HTR-8/SVneo (cell line): Measurements from ENCODE around the gene TMEM8B.

ENCODE experiments used
- DNase-seq: peaks from one replicate; pipeline ENCODE4 v3.0.0; 2011; ENCODE audit warnings: low spot score, mixed read lengths; ENCODE audit not compliant: insufficient read length
- FAIRE-seq: peaks from 2 replicates; lab custom pipeline; 2011; peaks lifted over from hg19 to GRCh38; lab: Jason Lieb, UNC

The TMEM8B gene

GRCh38 chr9:35829084-35829763 is at the start of gene TMEM8B:
Gene TMEM8B (plus strand): TSS chr9:35829228. CDS start chr9:35829448, 220 bp downstream.
- no peak for FAIRE-seq

GRCh38 chr9:35781066-35781465 is 48.0 kb upstream of the TMEM8B start:
- no peak for FAIRE-seq
- no peak for DNase-seq

More at GRCh38 chr9:35829084-35829763, at the start of gene TMEM8B:
- peak; percentile 90 for DNase-seq

GRCh38 chr9:35783418-35783817 is 45.6 kb upstream of the TMEM8B start:
- FAIRE-seq = no peak

GRCh38 chr9:35789541-35789940 is 39.5 kb upstream of the TMEM8B start:
- FAIRE-seq (no peak), DNase-seq (no peak)

More at GRCh38 chr9:35783418-35783817, 45.6 kb upstream of the TMEM8B start:
- no peak for DNase-seq

GRCh38 chr9:35790025-35790384 is 39.0 kb upstream of the TMEM8B start:
- no peak for DNase-seq
- FAIRE-seq = no peak

- FAIRE-seq = no peak
- DNase-seq = peak; percentile 80
Measured at GRCh38 chr9:35790385-35791296, 38.4 kb upstream of the TMEM8B start.

GRCh38 chr9:35791297-35791921 is 37.6 kb upstream of the TMEM8B start, which contains the start of gene NPR2:
Gene NPR2 (plus strand): TSS chr9:35791591. CDS start chr9:35792409, 818 bp downstream.
- no peak for FAIRE-seq
- no peak for DNase-seq

GRCh38 chr9:35792024-35792813 is 36.8 kb upstream of the TMEM8B start:
- FAIRE-seq = no peak
- DNase-seq = no peak

- FAIRE-seq = no peak
Measured at GRCh38 chr9:35792826-35793225, 36.2 kb upstream of the TMEM8B start.

GRCh38 chr9:35793461-35793860 is 35.6 kb upstream of the TMEM8B start:
- no peak for DNase-seq
- no peak for FAIRE-seq

More at GRCh38 chr9:35792826-35793225, 36.2 kb upstream of the TMEM8B start:
- no peak for DNase-seq

- no peak for DNase-seq
- no peak for FAIRE-seq
Measured at GRCh38 chr9:35795695-35796094, 33.3 kb upstream of the TMEM8B start.

GRCh38 chr9:35797311-35798109 is 31.5 kb upstream of the TMEM8B start:
- FAIRE-seq = no peak
- no peak for DNase-seq

- DNase-seq = no peak
- no peak for FAIRE-seq
Measured at GRCh38 chr9:35798658-35799374, 30.2 kb upstream of the TMEM8B start.

GRCh38 chr9:35800530-35800929 is 28.5 kb upstream of the TMEM8B start:
- no peak for DNase-seq
- FAIRE-seq = no peak

- DNase-seq (no peak), FAIRE-seq (no peak)
Measured at GRCh38 chr9:35801328-35802128, 27.5 kb upstream of the TMEM8B start.

- no peak for FAIRE-seq
- DNase-seq = no peak
Measured at GRCh38 chr9:35806101-35806500, 22.9 kb upstream of the TMEM8B start.

GRCh38 chr9:35808433-35808832 is 20.6 kb upstream of the TMEM8B start:
- no peak for FAIRE-seq
- DNase-seq = no peak

- FAIRE-seq (no peak), DNase-seq (no peak)
Measured at GRCh38 chr9:35810122-35810521, 18.9 kb upstream of the TMEM8B start.
